Ishikawa (cell line): ENCODE data around the gene TPD52L1.

Experiments
- CEBPB ChIP-seq: IDR thresholded peaks from 2 replicates; pipeline ENCODE4 v1.6.1; 2012
- CREB1 ChIP-seq: IDR thresholded peaks from 2 replicates; pipeline ENCODE4 v1.6.1; 2012; ENCODE audit warnings: low read depth
- EGR1 ChIP-seq: IDR thresholded peaks from 2 replicates; pipeline ENCODE4 v1.6.1; 2012
- EP300 ChIP-seq: IDR thresholded peaks from 2 replicates; pipeline ENCODE4 v1.6.1; 2012; ENCODE audit warnings: borderline replicate concordance
- FOXM1 ChIP-seq: IDR thresholded peaks from 2 replicates; pipeline ENCODE4 v1.6.1; 2012; ENCODE audit warnings: low read depth, borderline replicate concordance
- MAX ChIP-seq: IDR thresholded peaks from 2 replicates; pipeline ENCODE4 v1.6.1; 2012
- NFIC ChIP-seq: IDR thresholded peaks from 2 replicates; pipeline ENCODE4 v1.6.1; 2012
- RAD21 ChIP-seq: IDR thresholded peaks from 2 replicates; pipeline ENCODE4 v1.6.1; 2012; ENCODE audit warnings: low read depth
- REST ChIP-seq: IDR thresholded peaks from 2 replicates; pipeline ENCODE4 v1.6.1; 2012; ENCODE audit warnings: low read depth, mild to moderate bottlenecking
- TAF1 ChIP-seq: IDR thresholded peaks from 2 replicates; pipeline ENCODE4 v1.6.1; 2012; ENCODE audit warnings: low read depth, mild to moderate bottlenecking
- TCF12 ChIP-seq: IDR thresholded peaks from 2 replicates; pipeline ENCODE4 v1.6.1; 2012; ENCODE audit warnings: low read depth
- TEAD4 ChIP-seq: IDR thresholded peaks from 2 replicates; pipeline ENCODE4 v1.6.1; 2012
- USF1 ChIP-seq: IDR thresholded peaks from 2 replicates; pipeline ENCODE4 v1.6.1; 2012
- YY1 ChIP-seq: IDR thresholded peaks from 2 replicates; pipeline ENCODE4 v1.6.1; 2012; ENCODE audit warnings: low read depth
- ZBTB7A ChIP-seq: IDR thresholded peaks from 2 replicates; pipeline ENCODE4 v1.6.1; 2012; ENCODE audit warnings: low read depth

Gene TPD52L1

GRCh38 chr6:125191916-125192609 is 38.5 kb downstream of the TPD52L1 start:
- TF ChIP-seq RAD21 (peak; percentile 75), TCF12 (no peak)

- no peak for TF ChIP-seq EP300
- no peak for TF ChIP-seq USF1
- TF ChIP-seq YY1: no peak
- TF ChIP-seq CREB1: no peak
- TF ChIP-seq TCF12: no peak
- TF ChIP-seq EGR1: no peak
- TF ChIP-seq FOXM1: no peak
- TF ChIP-seq TEAD4: no peak
- no peak for TF ChIP-seq MAX
- no peak for TF ChIP-seq NFIC
- no peak for TF ChIP-seq CEBPB
- TF ChIP-seq ZBTB7A: no peak
These were observed 39.0 kb downstream of the TPD52L1 start for GRCh38 chr6:125192610-125192930.

- TF ChIP-seq CREB1 (no peak), USF1 (no peak), NFIC (no peak), TAF1 (no peak)
These were observed 39.6 kb downstream of the TPD52L1 start for GRCh38 chr6:125193208-125193607.

GRCh38 chr6:125194941-125195340 is 41.4 kb downstream of the TPD52L1 start:
- no peak for TF ChIP-seq REST
- TF ChIP-seq YY1: no peak
- TF ChIP-seq ZBTB7A: no peak
- TF ChIP-seq EP300: no peak

- TF ChIP-seq YY1 (no peak), REST (no peak), EGR1 (no peak), EP300 (no peak), USF1 (no peak), FOXM1 (no peak), MAX (no peak), ZBTB7A (no peak), CREB1 (no peak), RAD21 (no peak), CEBPB (no peak), TEAD4 (no peak), TAF1 (no peak)
These were observed 42.0 kb downstream of the TPD52L1 start for GRCh38 chr6:125195526-125195925.

- TF ChIP-seq TCF12: no peak
- no peak for TF ChIP-seq REST
- TF ChIP-seq YY1: no peak
- no peak for TF ChIP-seq RAD21
- TF ChIP-seq ZBTB7A: no peak
- no peak for TF ChIP-seq FOXM1
- TF ChIP-seq EP300: no peak
- no peak for TF ChIP-seq CEBPB
- TF ChIP-seq TEAD4: no peak
These were observed 43.0 kb downstream of the TPD52L1 start for GRCh38 chr6:125196613-125197012.
